Renal cortical epithelial cell (primary cell): ENCODE measurements around the gene KIF5A. TPM values are rescaled to one million over a fixed set of nuclear protein-coding genes. Genes with fewer than 3 reads are reported as not detected.

Experiments used
- DNase-seq: peaks from one replicate; pipeline ENCODE4 v3.0.0-alpha.2; 2011; ENCODE audit warnings: low read depth
- total RNA-seq: library from RNA; depleted of rRNA; stranded (reverse); fragments of >200 nt; gene quantifications from 2 replicates; pipeline ENCODE4 v1.2.3, GENCODE V29; 2014

KIF5A gene
- total RNA-seq, 1 donor from 2014 or later = 2.5 TPM

DNA sequence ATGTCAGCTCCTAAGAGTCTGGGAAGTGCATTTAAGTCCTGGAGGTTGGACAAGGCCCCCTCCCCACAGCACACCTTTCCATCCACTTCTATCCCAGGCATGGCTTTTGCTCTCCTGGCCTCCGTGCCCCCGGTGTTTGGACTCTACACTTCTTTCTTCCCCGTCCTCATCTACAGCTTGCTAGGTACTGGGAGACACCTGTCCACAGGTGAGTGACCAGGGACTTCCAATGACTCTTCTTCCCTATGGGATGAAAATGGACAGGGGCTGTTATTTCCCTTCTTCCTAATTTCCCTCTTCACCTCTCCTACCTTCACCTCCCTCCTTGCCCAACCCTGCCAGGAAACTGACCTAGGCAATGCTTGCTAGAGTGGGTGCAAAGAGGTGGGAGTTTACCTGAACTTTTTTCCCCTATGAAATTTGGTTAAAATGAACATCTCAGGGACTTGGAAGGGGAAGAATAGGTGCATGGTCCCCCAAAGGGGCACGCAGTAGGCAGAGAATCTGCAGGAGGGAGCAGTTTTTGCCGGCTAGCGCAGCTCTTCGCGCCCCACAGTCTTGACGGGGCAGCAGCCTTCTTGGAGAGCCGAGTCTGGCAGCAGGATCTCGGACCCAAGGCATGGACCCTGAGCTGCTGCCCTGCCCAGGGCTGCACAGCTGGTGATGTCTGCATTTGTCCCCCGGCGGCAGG, 70.5 kb downstream of the KIF5A start:
- no peak for DNase-seq

DNA sequence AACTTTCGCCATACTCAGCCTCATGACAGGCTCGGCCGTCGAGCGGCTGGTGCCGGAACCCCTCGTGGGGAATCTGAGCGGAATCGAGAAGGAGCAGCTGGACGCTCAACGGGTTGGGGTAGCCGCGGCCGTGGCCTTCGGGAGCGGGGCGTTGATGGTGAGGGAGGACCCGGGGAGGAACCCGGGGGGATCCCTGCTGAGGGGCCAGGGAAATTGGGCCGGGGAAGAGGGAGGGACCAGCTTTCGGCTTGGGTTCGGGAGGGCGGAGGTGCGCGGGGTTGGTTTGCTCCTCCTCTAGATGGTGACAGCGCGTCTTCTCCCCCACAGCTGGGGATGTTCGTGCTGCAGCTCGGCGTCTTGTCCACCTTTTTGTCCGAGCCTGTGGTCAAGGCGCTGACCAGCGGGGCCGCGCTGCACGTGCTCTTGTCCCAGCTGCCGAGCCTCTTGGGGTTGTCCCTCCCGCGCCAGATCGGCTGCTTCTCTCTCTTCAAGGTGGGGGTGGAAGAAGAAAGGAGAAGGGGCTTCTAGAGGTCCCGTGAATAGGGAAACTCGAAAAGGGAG, 71.2 kb downstream of the KIF5A start:
- no peak for DNase-seq

GRCh38 chr12:57621497-57622292, 71.9 kb downstream of the KIF5A start:
- DNase-seq = no peak

- no peak for DNase-seq
These were observed 72.7 kb downstream of the KIF5A start for GRCh38 chr12:57622293-57623245.

DNA sequence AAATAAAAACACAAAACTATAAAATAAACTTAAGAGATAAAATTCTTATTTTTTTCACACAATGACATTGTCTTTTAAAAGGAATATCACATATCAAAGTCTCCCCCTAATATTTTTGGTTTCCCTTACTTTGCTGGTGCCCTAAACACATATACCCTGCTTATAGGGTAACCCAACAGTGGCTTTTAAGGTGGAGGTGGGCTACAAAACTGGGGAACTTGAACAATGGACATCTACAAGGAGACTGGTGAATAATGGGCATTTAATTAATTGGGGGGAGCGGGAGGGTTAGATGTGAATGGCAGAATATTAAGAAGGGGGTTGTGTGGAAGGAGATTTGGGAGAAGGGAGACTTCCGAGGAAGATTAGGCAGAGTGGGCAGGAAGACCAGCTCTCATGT, 73.5 kb downstream of the KIF5A start:
- no peak for DNase-seq

GRCh38 chr12:57623811-57624390, 74.1 kb downstream of the KIF5A start:
- no peak for DNase-seq

- DNase-seq = no peak
These were observed 74.8 kb downstream of the KIF5A start for GRCh38 chr12:57624441-57625220.

- no peak for DNase-seq
These were observed 75.6 kb downstream of the KIF5A start for GRCh38 chr12:57625261-57626032.

GRCh38 chr12:57626111-57626920, 76.5 kb downstream of the KIF5A start:
- DNase-seq = no peak

GRCh38 chr12:57626921-57627445, 77.1 kb downstream of the KIF5A start:
- no peak for DNase-seq

DNA sequence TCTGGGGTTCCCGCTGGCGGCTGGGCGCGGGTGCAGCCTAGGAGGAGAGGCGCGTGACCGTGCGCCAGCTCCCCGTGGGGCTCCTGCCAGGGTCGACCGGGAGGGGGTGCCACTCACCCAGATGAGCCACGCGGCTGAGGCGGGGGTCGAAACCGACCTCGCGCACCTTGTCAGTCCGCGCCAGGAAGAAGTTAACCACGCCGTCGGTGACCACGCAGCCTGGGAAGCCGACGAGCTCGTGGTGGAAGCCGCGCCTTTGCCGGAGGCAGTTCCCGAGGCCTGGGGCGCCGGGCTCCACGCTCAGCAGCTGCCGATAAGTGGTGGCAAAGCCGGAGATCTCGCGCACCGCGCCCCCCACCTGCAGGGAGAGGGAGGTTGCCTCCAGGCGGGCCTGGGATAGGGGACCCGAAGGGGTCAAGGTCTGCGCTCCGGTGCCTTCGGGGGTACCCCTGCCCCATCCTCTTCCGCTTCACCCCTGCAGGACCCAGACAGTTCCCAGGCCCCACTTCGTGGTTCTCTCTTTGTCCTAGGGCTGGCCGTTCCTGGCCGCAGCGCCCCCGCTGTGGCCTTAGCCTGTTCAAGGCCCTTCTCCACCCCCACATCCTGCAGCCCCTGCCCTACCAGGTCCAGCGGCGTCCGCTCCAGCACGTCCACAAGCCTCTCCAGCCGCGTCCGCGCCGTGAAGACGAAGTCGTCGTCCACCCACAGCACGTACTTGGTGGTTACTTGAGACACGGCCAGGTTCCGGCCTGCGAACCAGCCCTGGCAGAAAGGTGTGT, 77.8 kb downstream of the KIF5A start:
- no peak for DNase-seq

- DNase-seq = peak; percentile 11
These were observed 78.7 kb downstream of the KIF5A start for GRCh38 chr12:57628280-57629191.

- no peak for DNase-seq
These were observed 80.1 kb downstream of the KIF5A start for GRCh38 chr12:57629897-57630471.

GRCh38 chr12:57630891-57631433, 81.1 kb downstream of the KIF5A start:
- DNase-seq = no peak

GRCh38 chr12:57631566-57632072, 81.8 kb downstream of the KIF5A start:
- DNase-seq = no peak
